HCT116 (cell line): ENCODE data around the gene TRDN. TPM values are rescaled to one million over a fixed set of nuclear protein-coding genes. Genes with fewer than 3 reads are reported as not detected.

Source experiments
- ATAC-seq: fragments of 200-7000 bp; cut with Tn5 transposase; 2 replicates; pipeline ENCODE4 v1.9.1; 2020; ENCODE audit warnings: mild to moderate bottlenecking, moderate library complexity
- BruUV-seq: library from RNA; stranded (reverse); fragments of 400-500 nt; replicated peaks from 2 replicates; lab custom pipeline; 2021; lab: Mats Ljungman, UMichigan
- CTCF ChIA-PET: fragments of 300-600 bp; sonication (Branson Sonifier 250); formaldehyde crosslinking; loops from one replicate; lab custom pipeline; 2021; ENCODE audit warnings: antibody characterized with exemption; lab: Charles Lee
- POLR2A ChIA-PET: fragments of 300-600, 350-600 bp; sonication (Branson Sonifier 250); formaldehyde crosslinking; loops from one replicate; lab custom pipeline; 2021; ENCODE audit warnings: antibody characterized with exemption; lab: Charles Lee
- RAD21 ChIA-PET, 2 experiments: fragments of 300-600 bp; sonication (Branson Sonifier 250); formaldehyde crosslinking; loops; one replicate each; lab custom pipeline; 2023; ENCODE audit warnings: low total read pairs in 2 of 2; ENCODE audit not compliant: uncharacterized antibody in 2 of 2, unreplicated experiment in 2 of 2, low non-redundant PET in 1 of 2; lab: Charles Lee
- DNase-seq: peaks from one replicate; pipeline ENCODE4 v3.0.0-alpha.2; 2010; ENCODE audit warnings: low read depth, low spot score
- H2AFZ ChIP-seq: fragments of 200-600 bp; shearing (Covaris generic), sonication (generic); 2 replicates; pipeline ENCODE4 v1.6.1; 2017; ENCODE audit warnings: low read depth, mixed run types, mixed read lengths, antibody characterized with exemption, low read length; ENCODE audit not compliant: poor library complexity, severe bottlenecking
- H3K27ac ChIP-seq: 2 replicates; pipeline ENCODE4 v1.5.1; 2012; ENCODE audit warnings: low read depth, low read length
- H3K27me3 ChIP-seq: fragments of 200-600 bp; sonication (generic); 2 replicates; pipeline ENCODE4 v1.6.1; 2016; ENCODE audit warnings: mixed run types, low read length, mixed read lengths; ENCODE audit not compliant: insufficient read depth
- H3K36me3 ChIP-seq, 2 experiments: fragments of 200-500 bp in 1 of 2; fragments of 200-600 bp in 1 of 2; sonication (Bioruptor generic) in 1 of 2; sonication (generic) in 1 of 2; 2 replicates each; pipeline versions ENCODE4 v1.5.1 to v1.6.1; 2014 to 2016; ENCODE audit warnings: low read length in 2 of 2, inconsistent platforms in 1 of 2, mixed read lengths in 1 of 2, mixed run types in 1 of 2; ENCODE audit not compliant: insufficient read depth in 2 of 2, control insufficient read depth in 1 of 2
- H3K4me1 ChIP-seq, 2 experiments: fragments of 200-600 bp in 1 of 2; sonication (generic) in 1 of 2; 2 replicates each; pipeline versions ENCODE4 v1.5.1 to v1.6.1; 2012 to 2017; ENCODE audit warnings: low read length in 2 of 2, inconsistent platforms in 1 of 2, mild to moderate bottlenecking in 1 of 2, mixed read lengths in 1 of 2, mixed run types in 1 of 2, moderate library complexity in 1 of 2; ENCODE audit not compliant: insufficient read depth in 2 of 2, control insufficient read depth in 1 of 2
- H3K4me2 ChIP-seq: fragments of 200-600 bp; sonication (generic); 2 replicates; pipeline ENCODE4 v1.6.1; 2017; ENCODE audit warnings: mixed run types, low read length, mixed read lengths
- H3K4me3 ChIP-seq, 2 experiments: fragments of 200-600 bp in 1 of 2; sonication (generic) in 1 of 2; replicated peaks in 1 of 2; 2 replicates each; pipeline ENCODE4 v1.5.1; 2011 to 2016; ENCODE audit warnings: low read length in 2 of 2, control low read depth in 1 of 2, low read depth in 1 of 2, mild to moderate bottlenecking in 1 of 2, mixed read lengths in 1 of 2, mixed run types in 1 of 2
- H3K79me2 ChIP-seq: fragments of 200-600 bp; sonication (generic); 2 replicates; pipeline ENCODE4 v1.6.1; 2017; ENCODE audit warnings: mild to moderate bottlenecking, mixed run types, low read length, moderate library complexity, mixed read lengths; ENCODE audit not compliant: insufficient read depth
- H3K9ac ChIP-seq: fragments of 200-600 bp; sonication (generic); 2 replicates; pipeline ENCODE4 v1.6.1; 2016; ENCODE audit warnings: low read length, mixed read lengths
- H3K9me2 ChIP-seq: fragments of 200-600 bp; sonication (generic), shearing (Covaris generic); 2 replicates; pipeline ENCODE4 v1.6.1; 2017; ENCODE audit warnings: mixed run types, mild to moderate bottlenecking, moderate library complexity; ENCODE audit not compliant: insufficient read depth
- H3K9me3 ChIP-seq, 2 experiments: fragments of 200-500 bp in 1 of 2; fragments of 200-600 bp in 1 of 2; sonication (Bioruptor generic) in 1 of 2; sonication (generic) in 1 of 2; 2 replicates each; pipeline ENCODE4 v1.6.1; 2014 to 2017; ENCODE audit warnings: low read length in 2 of 2, mixed read lengths in 2 of 2, inconsistent platforms in 1 of 2, low read depth in 1 of 2, mild to moderate bottlenecking in 1 of 2, mixed run types in 1 of 2, moderate library complexity in 1 of 2; ENCODE audit not compliant: control insufficient read depth in 1 of 2, insufficient read depth in 1 of 2
- H4K20me1 ChIP-seq: fragments of 200-600 bp; sonication (generic), shearing (Covaris generic); 2 replicates; pipeline ENCODE4 v1.6.1; 2017; ENCODE audit warnings: mixed run types, mild to moderate bottlenecking, moderate library complexity; ENCODE audit not compliant: insufficient read depth
- CEBPB ChIP-seq: IDR thresholded peaks from 2 replicates; pipeline ENCODE4 v1.6.1; 2012; ENCODE audit warnings: low read depth
- CTCF ChIP-seq, 3 experiments: fragments of 200-600 bp in 1 of 3; sonication (generic) in 1 of 3; IDR thresholded peaks in 2 of 3; conservative IDR thresholded peaks in 1 of 3; 2 replicates each; pipeline ENCODE4 v1.5.1; 2012 to 2017; ENCODE audit warnings: low read depth in 2 of 3, low read length in 2 of 3, antibody characterized with exemption in 1 of 3, borderline replicate concordance in 1 of 3, control low read depth in 1 of 3, mild to moderate bottlenecking in 1 of 3, mixed read lengths in 1 of 3, mixed run types in 1 of 3, moderate library complexity in 1 of 3; ENCODE audit not compliant: insufficient read depth in 1 of 3
- ELF1 ChIP-seq: IDR thresholded peaks from 2 replicates; pipeline ENCODE4 v1.6.1; 2012; ENCODE audit warnings: low read depth, borderline replicate concordance
- EZH2phosphoT487 ChIP-seq: fragments of 200-600 bp; IDR thresholded peaks from 2 replicates; pipeline ENCODE4 v1.6.1; 2018; ENCODE audit warnings: antibody characterized with exemption, borderline replicate concordance
- JUND ChIP-seq: IDR thresholded peaks from 2 replicates; pipeline ENCODE4 v1.6.1; 2012
- POLR2AphosphoS5 ChIP-seq: IDR thresholded peaks from 2 replicates; pipeline ENCODE4 v1.6.1; 2011; ENCODE audit warnings: mild to moderate bottlenecking, low read depth, low read length, moderate library complexity
- REST ChIP-seq: IDR thresholded peaks from 2 replicates; pipeline ENCODE4 v1.6.1; 2012; ENCODE audit warnings: low read depth
- SP1 ChIP-seq: IDR thresholded peaks from 2 replicates; pipeline ENCODE4 v1.6.1; 2012; ENCODE audit warnings: low read depth
- SRF ChIP-seq: IDR thresholded peaks from 2 replicates; pipeline ENCODE4 v1.6.1; 2012; ENCODE audit warnings: low read depth
- TCF7L2 ChIP-seq: IDR thresholded peaks from 2 replicates; pipeline ENCODE4 v1.7.0; 2011; ENCODE audit warnings: borderline replicate concordance, inconsistent platforms; ENCODE audit not compliant: insufficient read depth, insufficient read length; ENCODE audit errors: extremely low read depth
- YY1 ChIP-seq: IDR thresholded peaks from 2 replicates; pipeline ENCODE4 v1.6.1; 2011; ENCODE audit warnings: low read length, low read depth, moderate library complexity, mild to moderate bottlenecking; ENCODE audit not compliant: insufficient replicate concordance; ENCODE audit errors: extremely low read depth
- ZFX ChIP-seq: fragments of 450-650 bp; IDR thresholded peaks from 2 replicates; pipeline ENCODE4 v1.6.1; 2017
- ZNF274 ChIP-seq: fragments of 200-500 bp; sonication (Bioruptor generic); IDR thresholded peaks from 2 replicates; pipeline ENCODE4 v1.6.1; 2014; ENCODE audit warnings: mild to moderate bottlenecking, low read depth, low read length, inconsistent platforms
- intact Hi-C: fragments of 100-400 bp; cut with micrococcal nuclease; formaldehyde crosslinking; loops from 2 replicates; pipeline ENCODE4 v1.10.0; 2022
- total RNA-seq: library from RNA; stranded (reverse); gene quantifications from one replicate; pipeline ENCODE4 v1.2.1, GENCODE V29; 2021; ENCODE audit not compliant: unreplicated experiment

TRDN gene
- total RNA-seq, 1 experiment from 2014 or later, result not detected

- Histone ChIP-seq H3K27ac (no peak overlapping the region), H3K4me2 (no peak overlapping the region), H3K36me3 (no peaks in the 10 kb centered on the region), H3K9me3 (no peaks in the 10 kb centered on the region), H3K9me2 (no peaks in the 10 kb centered on the region), H3K4me3 (no peak overlapping the region), H2AFZ (no peak overlapping the region), H3K79me2 (no peaks in the 10 kb centered on the region), H4K20me1 (no peaks in the 10 kb centered on the region), H3K27me3 (peaks cover 30% of the 10 kb centered on the region; the same call in 1 of the 2 replicates), H3K9ac (no peak overlapping the region), H3K4me1 (no peaks in the 10 kb centered on the region)
- POLR2A ChIA-PET, result no interaction called here
- no peak for TF ChIP-seq ZNF274
- no peak for TF ChIP-seq POLR2AphosphoS5
- TF ChIP-seq SRF, result no peak
- TF ChIP-seq ZFX, result no peak
- no peak for TF ChIP-seq SP1
- RAD21 ChIA-PET, result no interaction called here
- intact Hi-C loops, result no loop called here
- no peak for ATAC-seq
- CTCF ChIA-PET, result no interaction called here
- BruUV-seq, result no TSS peak
- DNase-seq, result no peak
Observed at GRCh38 chr6:123333000-123333756, 303.6 kb downstream of the TRDN start.

GRCh38 chr6:123332070-123332469 lies 304.7 kb downstream of the TRDN start:
- Histone ChIP-seq H3K79me2 (no peaks in the 10 kb centered on the region), H3K9me2 (no peaks in the 10 kb centered on the region), H2AFZ (no peak overlapping the region), H3K27me3 (peaks cover 30% of the 10 kb centered on the region; the same call in 1 of the 2 replicates), H3K9me3 (no peaks in the 10 kb centered on the region), H4K20me1 (no peaks in the 10 kb centered on the region), H3K4me1 (no peaks in the 10 kb centered on the region), H3K4me2 (no peak overlapping the region), H3K9ac (no peak overlapping the region), H3K4me3 (no peak overlapping the region), H3K36me3 (no peaks in the 10 kb centered on the region), H3K27ac (no peak overlapping the region)
- no peak for DNase-seq
- ChIA-PET POLR2A (no interaction called here), RAD21 (no interaction called here), CTCF (no interaction called here)
- intact Hi-C loops, result no loop called here
- BruUV-seq, result no TSS peak
- ATAC-seq, result no peak
- no peak for TF ChIP-seq JUND
- TF ChIP-seq SRF, result no peak
- TF ChIP-seq CTCF (IDR thresholded peaks at IDR 0.05 in 2 of 3, conservative IDR thresholded peaks at IDR 0.05 in 1 of 3; ENCODE audit: borderline replicate concordance in 1 of 3, insufficient read depth in 1 of 3, low read depth in 2 of 3, low read length in 2 of 3), result no peak
- TF ChIP-seq ELF1, result no peak
- no peak for TF ChIP-seq POLR2AphosphoS5
- no peak for TF ChIP-seq REST
- no peak for TF ChIP-seq EZH2phosphoT487
- no peak for TF ChIP-seq YY1
- TF ChIP-seq TCF7L2, result no peak
- no peak for TF ChIP-seq CEBPB
